ENCODE data around the gene TMEM143. TPM values are rescaled to one million over a fixed set of nuclear protein-coding genes. Genes with fewer than 3 reads are reported as not detected.
A peak's percentile ranks its signal among the peaks of the same experiment; 100 is the strongest.

The TMEM143 gene
- total RNA-seq, 1 experiment from 2014 or later = 15.2 TPM

- H3K4me1 Mint-ChIP-seq = peaks cover 38 to 64% of the 10 kb centered on the region in 2 experiments
- WGBS (ENCODE audit: extremely low coverage, insufficient read length, low lambda C conversion rate) = no CpG with 5 or more reads among the region's 38 CpGs
- no peak overlapping the region for H3K27ac ChIP-seq (ENCODE audit: insufficient read length, low read depth, low read length)
- no peaks in the 10 kb centered on the region for H3K9me3 ChIP-seq (ENCODE audit: control insufficient read depth, low read depth, low read length)
- H2BK120ac ChIP-seq (ENCODE audit: low read depth, low read length, poor library complexity, severe bottlenecking) = no peak overlapping the region
- H3K23ac ChIP-seq (ENCODE audit: insufficient read length, low read depth, low read length) = no peak overlapping the region
- no peak overlapping the region for H4K91ac ChIP-seq (ENCODE audit: insufficient read length, low read depth, low read length)
- H3K4me1 ChIP-seq (ENCODE audit: insufficient read depth, low read length) = peaks cover 6% of the 10 kb centered on the region; the same call in 1 of the 2 replicates
- no peak overlapping the region for H3K9ac ChIP-seq (ENCODE audit: extremely low read depth, insufficient read length, low read length)
- peaks cover 8% of the 10 kb centered on the region; the same call in 1 of the 2 replicates for H3K27me3 ChIP-seq (ENCODE audit: insufficient read depth, low read length)
- no peak overlapping the region for H2BK5ac ChIP-seq (ENCODE audit: insufficient read length, low read length)
- no peak overlapping the region for H3K14ac ChIP-seq (ENCODE audit: insufficient read depth, low read length)
- no peak overlapping the region for H4K5ac ChIP-seq (ENCODE audit: insufficient read length, low read depth, low read length)
- no peaks in the 10 kb centered on the region; a peak in 1 of 5 replicates for H3K9me3 Mint-ChIP-seq
- H3K56ac ChIP-seq (ENCODE audit: insufficient read length, low read depth, low read length) = no peak overlapping the region
- H3K18ac ChIP-seq (ENCODE audit: insufficient read length, low read depth, low read length) = no peak overlapping the region
- H4K8ac ChIP-seq (replicated peaks; ENCODE audit: insufficient read length, low read depth, low read length) = no peak overlapping the region
- H3K79me2 ChIP-seq (ENCODE audit: insufficient read depth, low read length) = no peaks in the 10 kb centered on the region; the same call in 1 of the 2 replicates
- TF ChIP-seq, protein P1, sequence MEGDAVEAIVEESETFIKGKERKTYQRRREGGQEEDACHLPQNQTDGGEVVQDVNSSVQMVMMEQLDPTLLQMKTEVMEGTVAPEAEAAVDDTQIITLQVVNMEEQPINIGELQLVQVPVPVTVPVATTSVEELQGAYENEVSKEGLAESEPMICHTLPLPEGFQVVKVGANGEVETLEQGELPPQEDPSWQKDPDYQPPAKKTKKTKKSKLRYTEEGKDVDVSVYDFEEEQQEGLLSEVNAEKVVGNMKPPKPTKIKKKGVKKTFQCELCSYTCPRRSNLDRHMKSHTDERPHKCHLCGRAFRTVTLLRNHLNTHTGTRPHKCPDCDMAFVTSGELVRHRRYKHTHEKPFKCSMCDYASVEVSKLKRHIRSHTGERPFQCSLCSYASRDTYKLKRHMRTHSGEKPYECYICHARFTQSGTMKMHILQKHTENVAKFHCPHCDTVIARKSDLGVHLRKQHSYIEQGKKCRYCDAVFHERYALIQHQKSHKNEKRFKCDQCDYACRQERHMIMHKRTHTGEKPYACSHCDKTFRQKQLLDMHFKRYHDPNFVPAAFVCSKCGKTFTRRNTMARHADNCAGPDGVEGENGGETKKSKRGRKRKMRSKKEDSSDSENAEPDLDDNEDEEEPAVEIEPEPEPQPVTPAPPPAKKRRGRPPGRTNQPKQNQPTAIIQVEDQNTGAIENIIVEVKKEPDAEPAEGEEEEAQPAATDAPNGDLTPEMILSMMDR (conservative IDR thresholded peaks at IDR 0.05) = no peak
- H2AK5ac ChIP-seq (ENCODE audit: insufficient read length, low read length) = no peak overlapping the region
- H3T11ph ChIP-seq (ENCODE audit: low read length) = no peak overlapping the region
- H2BK12ac ChIP-seq (ENCODE audit: insufficient read length, low read depth, low read length) = no peak overlapping the region
- peak overlapping the region; percentile 55 to 84 for H3K4me3 Mint-ChIP-seq
- H3K4ac ChIP-seq (ENCODE audit: low read depth, low read length) = no peak overlapping the region
- no peaks in the 10 kb centered on the region; a peak in 1 of 7 replicates for H3K36me3 Mint-ChIP-seq (ENCODE audit: insufficient read depth in 1 of 3, low read depth in 3 of 3)
- no peak overlapping the region for H2BK15ac ChIP-seq (ENCODE audit: low read depth, low read length)
- H3K4me2 ChIP-seq (ENCODE audit: insufficient read depth, insufficient read length, low read length) = peak overlapping the region; percentile 72
- H3K23me2 ChIP-seq (ENCODE audit: insufficient read length, low read depth, low read length, poor library complexity, severe bottlenecking) = peaks cover 17% of the 10 kb centered on the region
- no peaks in the 10 kb centered on the region for H4K20me1 ChIP-seq (ENCODE audit: control insufficient read depth, insufficient read depth, insufficient read length)
- no peaks in the 10 kb centered on the region for H3K79me1 ChIP-seq (ENCODE audit: insufficient read depth, low read depth, low read length, poor library complexity, severe bottlenecking)
- no peak overlapping the region for H2BK20ac ChIP-seq (ENCODE audit: low read depth, low read length, poor library complexity, severe bottlenecking)
- H3K27ac Mint-ChIP-seq = no peak overlapping the region
- peak; percentile 46 for DNase-seq
- no peak overlapping the region for H2AFZ ChIP-seq (ENCODE audit: low read length)
- H3K27me3 Mint-ChIP-seq (ENCODE audit: low read depth) = peaks cover 62% of the 10 kb centered on the region
These were observed 30.8 kb upstream of the TMEM143 start for GRCh38 chr19:48394331-48395169.
